ENCODE data around the gene SPAG6.

SPAG6 gene

DNA sequence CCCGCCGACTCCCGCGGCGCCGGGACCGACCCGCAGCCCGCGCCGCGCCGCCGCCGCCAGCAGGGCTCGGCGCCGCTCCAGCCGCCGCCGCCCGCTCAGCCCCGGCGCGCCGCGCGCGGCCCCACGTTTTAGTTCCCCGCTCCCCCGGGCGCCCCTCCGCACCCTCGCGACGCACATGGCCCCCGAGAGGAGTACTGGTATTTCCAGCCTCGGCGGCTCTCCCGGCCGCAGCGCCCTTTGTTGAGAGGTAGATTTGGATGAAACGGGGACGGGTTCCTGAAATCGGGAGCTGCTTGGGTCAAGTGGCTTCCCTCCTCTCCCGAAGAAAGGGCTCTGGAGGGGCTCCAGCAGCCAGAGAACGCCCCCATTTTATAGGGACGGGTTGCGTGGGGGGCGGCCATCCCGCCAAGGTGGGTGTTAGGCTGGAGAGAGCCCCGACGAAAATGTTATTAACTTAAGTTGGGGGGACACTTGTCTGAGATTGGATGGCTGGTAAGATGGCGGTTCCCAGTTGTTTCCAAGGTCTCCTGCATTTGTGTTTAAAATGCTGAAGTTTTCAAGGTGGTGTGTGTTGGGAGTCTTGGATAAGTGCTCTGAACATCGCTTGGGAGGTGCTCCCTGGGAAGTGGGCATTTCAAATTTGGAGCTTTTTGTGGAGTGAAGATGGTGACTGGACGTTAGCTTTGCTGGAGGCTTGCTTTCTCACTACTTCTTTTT is 23.2 kb upstream of the SPAG6 start:
- DNase-seq: peak; percentile 83

DNA sequence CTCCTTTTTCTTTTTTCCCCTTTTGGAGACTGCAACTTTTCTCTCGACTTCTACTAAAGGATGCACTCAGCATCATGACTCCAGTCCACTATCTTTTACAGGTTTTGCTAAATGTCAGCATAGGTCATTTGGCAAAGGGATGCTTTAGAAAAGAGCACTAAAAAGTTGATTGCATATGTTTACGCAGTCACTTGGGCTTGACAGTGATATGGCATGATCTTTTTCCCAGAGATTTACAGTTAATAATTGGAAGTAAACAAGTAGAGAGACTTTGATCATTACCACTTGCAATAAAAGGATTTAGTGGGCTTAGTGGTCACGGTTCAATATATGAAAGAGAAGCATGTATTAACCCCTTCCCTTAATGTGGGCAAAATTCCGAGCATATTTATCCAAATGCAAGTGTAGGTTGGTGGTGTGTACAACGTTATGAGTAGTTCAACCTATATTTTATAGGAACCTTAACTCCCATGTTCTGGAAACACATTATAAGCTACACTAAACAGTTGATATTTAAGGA is 22.6 kb upstream of the SPAG6 start:
- DNase-seq: no peak

DNA sequence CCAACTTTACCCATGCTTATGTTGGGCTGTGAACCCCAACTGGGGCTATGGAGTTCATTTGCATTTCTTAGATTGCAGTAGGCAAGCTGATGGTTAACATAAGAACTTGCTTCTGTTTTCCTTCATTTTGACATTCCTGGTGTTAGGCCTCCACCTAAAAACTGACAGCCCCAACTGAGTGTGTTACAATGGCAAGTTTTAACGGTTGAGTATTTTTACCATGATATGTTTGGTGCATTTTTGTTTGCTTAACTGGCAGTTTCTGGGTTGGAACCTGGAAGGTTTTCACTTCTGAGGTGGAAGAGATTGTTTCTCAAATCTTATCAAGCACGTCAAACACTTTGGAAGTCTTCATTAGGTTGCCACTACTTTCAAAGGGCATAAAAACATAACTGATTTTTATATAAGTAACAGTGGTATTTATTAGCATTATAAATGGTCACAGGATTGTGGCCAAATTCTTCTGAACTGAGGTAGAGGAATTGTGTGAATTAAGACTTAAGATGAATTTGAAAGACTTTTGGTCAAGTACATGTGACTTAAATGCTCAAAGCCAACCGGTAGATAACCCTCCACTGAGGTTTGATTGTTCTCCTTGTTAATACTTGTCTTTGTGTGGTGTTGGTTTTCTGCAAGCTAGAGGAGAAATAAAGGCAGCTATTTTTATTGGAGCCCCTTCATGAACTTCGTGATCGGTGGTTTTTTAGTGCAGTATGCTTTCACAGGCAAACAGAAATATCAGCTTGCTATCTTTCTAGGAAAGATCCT is 21.6 kb upstream of the SPAG6 start:
- DNase-seq: no peak

DNA sequence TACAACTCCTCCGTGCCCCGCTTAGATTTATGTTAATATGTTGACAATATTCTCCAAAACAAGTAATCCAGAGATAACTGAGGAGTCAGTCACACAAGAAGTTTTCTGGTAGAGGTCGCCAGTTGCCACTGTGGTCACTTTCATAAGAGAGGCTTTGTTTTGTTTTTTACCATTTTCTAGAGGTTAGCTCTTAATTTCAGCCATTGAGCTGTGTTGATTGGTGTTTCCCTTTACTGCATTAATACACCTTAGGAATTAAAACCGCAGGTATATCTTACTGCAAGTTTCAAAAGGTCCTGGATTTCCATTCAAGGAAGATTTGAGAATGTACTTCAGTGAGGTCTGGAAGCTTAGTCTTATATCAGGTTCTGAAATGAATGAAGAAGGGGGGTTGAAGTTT is 20.9 kb upstream of the SPAG6 start:
- DNase-seq: peak; percentile 20

DNA sequence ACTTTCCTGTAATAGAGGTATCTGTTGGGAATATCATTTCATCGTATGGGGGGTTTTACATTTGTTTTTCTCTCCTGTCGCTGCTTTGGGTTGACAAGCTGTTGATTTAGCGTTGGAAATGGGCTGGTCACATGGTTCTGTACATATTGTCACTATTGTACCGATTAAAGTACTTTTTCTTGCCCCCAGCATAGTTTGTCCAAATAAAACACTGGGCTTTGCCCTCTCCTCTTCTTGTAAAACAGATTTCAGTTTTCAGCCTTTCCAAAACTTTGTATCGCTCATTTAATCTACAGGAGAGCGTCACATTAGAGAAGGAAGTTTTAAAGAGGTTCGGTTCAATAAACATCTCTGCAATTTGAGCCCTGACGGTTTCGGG is 20.4 kb upstream of the SPAG6 start:
- DNase-seq: no peak

DNA sequence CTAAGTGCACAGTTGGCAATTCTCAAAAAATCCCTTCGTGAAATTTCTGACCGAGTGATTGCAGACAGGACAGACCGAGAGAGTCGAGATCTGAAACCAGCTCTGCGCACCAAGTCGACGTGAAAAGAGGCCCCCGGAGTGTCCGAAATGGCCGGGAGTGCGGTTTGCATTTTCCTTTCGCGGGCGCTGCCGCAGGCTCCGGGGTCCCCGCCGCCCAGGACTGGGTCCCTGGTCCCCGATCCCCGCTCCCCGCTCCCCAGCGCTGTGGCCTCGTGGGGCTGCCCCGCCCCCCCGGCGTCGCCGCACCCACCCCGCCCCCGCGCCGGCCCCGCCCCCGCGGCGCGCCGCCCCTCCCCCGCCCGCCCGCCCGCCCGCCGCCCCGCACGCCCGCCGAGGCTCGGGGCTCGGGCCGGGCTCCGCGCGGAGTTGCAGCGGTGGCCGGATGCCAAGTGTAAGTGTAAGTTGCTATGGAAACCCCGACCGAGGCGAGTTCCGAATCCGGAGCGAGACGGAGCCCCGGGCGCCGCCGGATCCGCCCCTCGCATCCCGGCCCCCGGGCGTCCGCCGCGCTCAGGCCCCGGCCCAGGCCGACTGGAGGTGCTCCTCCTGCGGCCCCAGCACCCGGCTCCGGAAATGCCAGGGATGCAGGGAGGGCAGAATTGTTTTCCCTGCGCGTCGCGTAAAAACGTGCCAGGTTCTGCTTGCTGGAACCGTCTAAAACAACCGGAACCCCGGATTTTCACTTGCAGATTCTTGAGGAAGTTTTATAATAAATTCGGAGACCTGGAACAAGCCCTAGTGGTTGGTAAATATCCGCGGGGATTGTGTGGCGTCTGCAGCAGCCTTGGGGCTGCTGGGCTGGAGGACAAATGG is 19.8 kb upstream of the SPAG6 start:
- peak; percentile 90 for DNase-seq

DNA sequence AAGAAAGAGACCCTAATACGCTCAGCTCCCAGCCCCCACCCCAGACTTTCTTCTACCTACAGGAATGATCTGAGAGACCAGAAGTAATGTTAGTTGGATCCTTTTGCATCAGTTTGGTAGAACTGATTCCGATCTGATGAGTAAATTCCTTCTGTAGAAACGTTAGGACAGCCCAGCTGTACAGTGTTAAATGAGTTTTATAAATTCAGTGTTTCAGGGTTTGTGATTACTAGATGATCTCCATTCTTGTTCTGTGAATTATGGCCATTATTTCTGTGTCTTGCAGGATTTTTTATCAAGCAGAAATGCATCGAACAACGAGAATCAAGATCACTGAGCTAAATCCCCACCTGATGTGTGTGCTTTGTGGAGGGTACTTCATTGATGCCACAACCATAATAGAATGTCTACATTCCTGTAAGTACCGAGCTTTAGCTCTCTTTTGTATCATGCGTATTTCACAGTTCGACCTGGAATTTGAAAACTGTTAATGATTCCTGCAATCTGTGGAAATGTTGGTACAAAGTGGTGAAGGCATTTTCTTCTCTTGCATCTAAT is 19.1 kb upstream of the SPAG6 start:
- DNase-seq: no peak

DNA sequence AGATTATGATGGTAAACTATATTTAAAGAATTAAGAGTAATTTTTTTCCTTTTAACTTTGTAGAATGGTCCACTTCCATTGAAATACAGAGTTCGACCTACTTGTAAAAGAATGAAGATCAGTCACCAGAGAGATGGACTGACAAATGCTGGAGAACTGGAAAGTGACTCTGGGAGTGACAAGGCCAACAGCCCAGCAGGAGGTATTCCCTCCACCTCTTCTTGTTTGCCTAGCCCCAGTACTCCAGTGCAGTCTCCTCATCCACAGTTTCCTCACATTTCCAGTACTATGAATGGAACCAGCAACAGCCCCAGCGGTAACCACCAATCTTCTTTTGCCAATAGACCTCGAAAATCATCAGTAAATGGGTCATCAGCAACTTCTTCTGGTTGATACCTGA is 16.1 kb upstream of the SPAG6 start:
- DNase-seq: no peak

DNA sequence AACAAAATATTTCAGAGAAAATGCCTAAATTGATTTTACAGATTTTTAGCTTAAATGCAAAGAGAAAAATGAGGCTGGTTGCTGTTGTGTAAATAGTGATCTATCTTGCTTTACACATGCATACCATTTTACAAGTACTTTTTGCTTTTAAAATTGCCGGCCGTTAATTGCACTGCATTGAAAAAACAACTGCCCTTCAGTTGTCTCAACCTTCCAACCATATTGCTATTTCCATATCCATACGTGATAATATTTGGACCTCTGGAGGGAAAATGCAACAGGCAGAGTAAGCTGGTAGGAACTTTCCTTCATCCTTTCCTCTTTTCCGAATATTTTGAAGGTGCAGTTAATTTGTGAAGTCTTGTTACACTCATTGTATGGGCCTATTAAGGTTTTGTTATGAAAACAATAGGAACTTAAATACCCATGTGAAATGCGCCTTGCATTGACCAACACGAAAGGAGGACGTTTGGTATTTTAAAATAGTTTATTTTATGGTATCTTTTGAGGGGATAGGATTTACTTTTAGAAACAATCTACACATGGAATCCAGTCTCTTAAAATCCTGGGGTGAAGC is 13.1 kb upstream of the SPAG6 start:
- no peak for DNase-seq

DNA sequence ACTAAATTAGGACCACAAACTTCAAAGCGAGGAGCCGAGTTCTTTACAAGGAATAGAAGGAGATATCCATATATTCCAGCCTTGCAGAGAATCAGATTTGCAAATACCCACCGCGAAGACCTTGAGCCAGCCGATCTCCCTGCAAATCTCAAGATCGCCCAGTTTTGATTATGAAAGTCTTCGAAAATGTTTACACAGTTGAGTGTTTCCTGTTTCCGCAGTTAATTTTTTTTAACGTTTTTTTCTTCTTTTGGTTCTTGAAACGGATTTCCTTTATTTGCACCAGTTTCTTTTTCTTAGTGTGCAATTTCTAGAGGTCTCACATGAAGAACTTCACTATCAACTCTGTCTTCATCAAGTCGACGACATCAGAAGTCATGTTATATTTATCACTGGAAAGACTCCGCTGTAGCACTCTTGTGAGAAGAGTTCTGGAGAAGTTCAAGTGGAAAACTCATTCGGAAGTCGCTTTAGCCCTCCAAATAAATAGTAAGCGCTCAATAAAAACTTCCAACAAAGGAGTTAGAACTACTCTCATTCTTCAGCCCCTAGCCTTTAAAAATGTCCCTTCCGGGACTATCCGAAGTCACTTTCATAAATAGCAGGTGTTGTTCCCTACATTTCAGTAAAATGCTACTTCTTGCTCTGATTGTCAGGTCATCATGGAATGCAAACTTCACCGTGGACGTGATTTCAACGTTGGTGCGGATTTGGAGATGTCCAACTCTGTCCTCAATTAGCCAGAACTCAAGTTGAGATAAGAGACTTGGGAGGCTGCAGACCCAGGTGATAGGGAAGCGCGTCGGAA is 11.9 kb upstream of the SPAG6 start:
- DNase-seq: peak; percentile 28

DNA sequence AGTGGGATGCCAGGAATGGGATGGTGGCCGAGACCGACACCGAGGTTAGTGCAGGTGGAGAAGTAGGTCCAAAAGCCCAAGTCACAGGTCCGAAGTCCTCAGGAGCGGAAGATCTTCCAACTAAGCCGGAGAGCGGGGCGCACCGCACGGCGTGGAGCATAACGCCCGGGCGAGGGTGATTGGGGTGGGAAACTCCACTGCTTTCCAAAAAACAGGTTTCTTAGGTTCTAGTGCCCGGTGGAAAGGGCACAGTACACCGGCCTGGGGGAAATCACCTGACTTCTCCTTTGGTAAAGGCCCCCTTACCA is 11.4 kb upstream of the SPAG6 start:
- DNase-seq: no peak

DNA sequence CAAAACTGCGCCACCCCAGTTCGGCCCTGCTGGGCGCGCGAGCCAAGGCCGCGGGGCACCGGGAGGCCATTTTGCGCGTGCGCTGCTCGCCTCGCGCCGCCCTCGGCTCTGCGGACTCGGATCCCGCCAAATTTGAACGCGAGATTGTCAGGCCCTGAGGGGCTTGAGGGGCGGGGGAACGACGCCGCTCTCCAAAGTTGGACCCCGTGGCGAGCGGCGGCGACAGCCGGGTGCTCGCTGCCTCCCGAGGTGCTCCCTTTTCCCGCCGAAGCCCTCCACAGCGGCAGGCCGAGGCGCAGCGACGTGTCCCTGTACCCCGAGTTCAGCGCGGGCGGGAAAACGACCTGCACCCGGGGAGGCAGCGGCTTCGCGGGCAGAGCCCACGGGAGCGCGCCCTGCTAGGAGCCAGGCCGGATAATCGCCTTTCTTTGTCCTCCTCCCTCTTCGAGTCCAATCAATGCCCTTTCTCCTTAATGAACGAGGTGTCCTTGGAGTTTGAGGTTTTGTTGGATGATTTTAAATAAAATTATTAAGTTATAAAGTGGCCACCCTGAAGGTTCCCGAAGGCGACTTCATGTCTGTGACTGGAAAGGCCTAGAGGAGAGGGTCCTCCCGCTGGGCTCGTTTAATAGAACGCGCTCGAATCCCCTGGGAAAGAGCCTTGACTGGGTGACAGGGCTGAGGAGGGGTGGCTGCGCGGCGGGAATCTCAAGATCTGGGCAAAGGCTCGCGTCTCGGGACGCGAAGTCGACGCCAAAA is 10.7 kb upstream of the SPAG6 start:
- DNase-seq: peak; percentile 79

DNA sequence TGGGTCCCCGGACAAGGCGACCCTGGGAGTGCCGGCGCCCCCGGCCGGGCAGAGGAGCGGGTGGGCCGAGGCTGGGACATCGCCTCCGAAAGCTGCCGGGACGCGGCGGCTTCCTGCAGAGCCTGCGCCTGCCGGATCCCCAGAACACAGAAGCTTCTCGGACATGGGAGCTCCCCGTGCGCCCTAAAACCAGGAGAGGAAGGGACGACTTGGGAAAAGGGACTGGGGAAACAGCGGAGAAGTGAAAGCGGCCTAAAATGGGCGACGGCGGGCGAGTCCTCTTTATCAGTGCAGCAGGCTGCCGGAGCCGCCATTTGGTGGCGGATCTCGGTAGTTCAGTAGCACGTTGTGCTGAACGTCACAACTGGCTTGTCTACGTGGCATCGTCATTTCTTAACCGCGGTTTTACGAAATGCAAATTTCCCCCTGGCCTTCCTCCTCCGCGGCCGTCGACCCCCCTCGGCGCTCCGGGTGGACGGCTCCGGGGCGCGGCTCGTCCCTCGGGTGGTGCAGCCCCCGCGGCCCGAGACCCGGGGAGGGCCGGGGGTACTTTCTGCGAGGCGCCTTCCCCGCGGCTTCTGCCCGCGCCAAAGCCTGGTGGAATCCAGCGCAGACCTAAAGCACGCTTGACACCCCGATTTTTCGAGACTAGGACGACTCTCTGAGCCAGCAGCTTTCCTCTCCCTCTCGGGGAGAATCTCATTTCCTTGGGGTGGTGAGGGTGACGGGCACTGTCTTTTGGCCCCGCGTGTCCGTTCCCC is 9.9 kb upstream of the SPAG6 start:
- peak; percentile 94 for DNase-seq

DNA sequence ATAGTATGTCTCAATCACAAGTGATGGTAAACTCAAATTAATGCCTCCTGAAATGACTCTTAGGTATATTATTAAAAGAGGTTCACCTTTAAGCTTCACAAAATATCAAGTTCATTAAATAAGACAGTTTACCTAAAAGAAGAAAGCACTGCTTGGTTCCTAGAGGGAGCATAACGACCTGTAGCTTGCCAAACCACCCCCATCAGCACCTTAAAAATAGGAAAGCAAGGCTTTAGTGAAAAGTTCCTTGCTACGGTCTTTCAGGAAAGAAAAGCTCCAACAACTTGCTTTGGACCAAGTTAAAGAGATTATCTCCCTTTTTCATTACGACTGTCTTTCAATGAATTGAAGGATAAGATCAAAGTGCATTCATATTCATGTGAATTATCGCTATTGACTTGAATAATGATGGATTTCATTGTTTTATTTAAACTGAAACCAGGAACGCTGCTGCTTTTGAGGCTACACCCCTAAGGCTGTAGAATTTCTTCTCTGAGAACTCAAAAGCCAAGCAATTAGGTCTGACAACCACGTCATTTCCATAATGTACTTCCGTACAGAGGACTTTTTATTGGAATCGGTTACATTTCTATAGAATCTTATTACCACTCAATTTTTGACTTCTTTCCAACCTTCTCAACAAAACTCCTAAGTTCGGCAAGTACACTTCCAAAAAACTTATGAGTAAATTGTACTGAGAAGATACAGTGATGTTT is 7.0 kb upstream of the SPAG6 start:
- DNase-seq: peak; percentile 43

DNA sequence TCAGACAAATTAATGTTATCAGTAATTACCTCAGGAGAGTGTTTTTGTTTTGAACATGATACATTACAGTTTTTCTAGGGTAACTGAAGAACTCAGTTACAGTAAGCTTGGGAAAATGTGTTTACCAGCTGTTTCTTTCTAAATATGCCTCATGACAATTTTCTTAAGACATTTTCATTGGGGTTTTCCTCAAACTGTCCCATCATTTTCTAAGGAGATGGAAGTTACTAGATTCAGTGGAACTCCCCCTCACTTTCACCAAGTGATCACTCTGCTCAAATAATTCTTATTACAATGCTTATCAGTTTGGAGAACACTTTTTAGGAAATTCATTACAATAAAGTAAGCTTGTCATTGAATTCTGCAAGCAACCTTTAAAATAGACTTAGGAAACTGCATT is 6.4 kb upstream of the SPAG6 start:
- no peak for DNase-seq

DNA sequence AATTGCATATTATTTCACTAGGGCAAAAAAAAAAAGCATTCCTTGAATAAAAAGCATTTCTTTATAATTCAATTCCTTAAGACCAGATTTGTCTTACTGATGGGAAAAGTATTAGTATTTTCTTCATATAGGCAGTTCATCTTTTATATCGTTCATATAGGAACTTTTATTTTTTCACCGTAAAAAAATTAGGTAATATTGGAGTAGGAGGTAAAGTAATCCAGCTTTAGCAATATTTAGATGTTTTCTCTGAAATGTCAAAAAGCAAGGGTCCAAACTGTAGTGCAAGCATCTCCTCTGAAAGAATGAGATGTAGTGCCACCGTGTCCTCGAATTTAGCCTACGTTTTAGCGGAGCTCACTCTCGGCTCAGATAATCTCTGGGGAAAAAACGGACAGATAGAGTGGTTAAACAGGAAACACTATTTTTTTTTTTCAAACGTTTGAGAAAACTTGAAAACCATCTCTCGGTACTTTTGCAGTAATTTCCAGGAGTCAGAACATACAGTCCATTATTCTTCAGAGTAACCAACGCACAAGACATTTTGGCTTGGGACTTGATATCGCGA is 5.5 kb upstream of the SPAG6 start:
- no peak for DNase-seq

DNA sequence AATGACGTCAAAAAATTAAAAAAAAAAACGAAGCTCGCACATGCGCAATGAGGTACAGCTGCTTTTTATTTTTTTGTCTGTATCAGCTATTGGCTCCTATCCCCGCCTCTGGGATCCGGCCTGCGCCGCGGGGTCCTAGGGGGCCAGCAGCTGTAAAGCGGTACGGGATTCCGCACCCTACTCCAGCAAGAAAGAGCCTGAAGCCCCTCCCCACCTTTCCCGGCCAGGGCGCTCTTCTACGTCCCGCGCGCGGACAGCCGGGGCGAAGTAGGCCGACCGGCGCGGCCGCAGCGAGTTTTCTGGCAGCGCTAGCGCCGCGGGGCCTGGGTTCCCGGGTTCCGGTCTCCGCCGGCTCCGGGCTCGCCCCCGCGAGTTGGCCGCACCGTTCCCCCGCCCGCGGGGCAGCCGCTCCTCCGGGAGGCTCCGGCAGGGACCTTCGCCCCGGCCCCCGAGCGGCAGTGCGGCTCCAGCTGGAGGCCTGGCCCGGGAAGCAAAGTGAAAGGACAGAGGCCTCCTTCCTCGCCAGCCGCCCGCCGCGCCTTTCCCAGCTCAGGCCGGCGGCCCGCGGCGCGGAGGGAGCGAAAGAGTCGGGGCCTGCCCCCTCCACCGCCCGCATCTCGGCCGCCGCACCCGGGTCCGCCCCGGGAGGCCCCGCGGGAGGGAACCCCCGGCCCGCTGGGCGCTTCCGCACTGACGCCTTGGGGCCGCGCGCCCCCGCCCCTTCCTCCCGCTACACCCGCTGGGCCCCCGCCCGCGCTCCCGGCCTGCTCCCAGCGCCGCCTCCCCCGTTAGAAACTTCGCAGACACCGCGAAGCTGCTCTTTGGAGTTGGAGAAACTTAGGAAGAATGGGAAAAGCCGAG is 4.7 kb upstream of the SPAG6 start:
- peak; percentile 99 for DNase-seq

Measured in right kidney (tissue), 1 donor.